ENCODE data around the gene ZNF556.

- TF ChIP-seq, protein P1, sequence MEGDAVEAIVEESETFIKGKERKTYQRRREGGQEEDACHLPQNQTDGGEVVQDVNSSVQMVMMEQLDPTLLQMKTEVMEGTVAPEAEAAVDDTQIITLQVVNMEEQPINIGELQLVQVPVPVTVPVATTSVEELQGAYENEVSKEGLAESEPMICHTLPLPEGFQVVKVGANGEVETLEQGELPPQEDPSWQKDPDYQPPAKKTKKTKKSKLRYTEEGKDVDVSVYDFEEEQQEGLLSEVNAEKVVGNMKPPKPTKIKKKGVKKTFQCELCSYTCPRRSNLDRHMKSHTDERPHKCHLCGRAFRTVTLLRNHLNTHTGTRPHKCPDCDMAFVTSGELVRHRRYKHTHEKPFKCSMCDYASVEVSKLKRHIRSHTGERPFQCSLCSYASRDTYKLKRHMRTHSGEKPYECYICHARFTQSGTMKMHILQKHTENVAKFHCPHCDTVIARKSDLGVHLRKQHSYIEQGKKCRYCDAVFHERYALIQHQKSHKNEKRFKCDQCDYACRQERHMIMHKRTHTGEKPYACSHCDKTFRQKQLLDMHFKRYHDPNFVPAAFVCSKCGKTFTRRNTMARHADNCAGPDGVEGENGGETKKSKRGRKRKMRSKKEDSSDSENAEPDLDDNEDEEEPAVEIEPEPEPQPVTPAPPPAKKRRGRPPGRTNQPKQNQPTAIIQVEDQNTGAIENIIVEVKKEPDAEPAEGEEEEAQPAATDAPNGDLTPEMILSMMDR (IDR thresholded peaks at IDR 0.05 in 2 of 3, conservative IDR thresholded peaks at IDR 0.05 in 1 of 3; ENCODE audit: borderline replicate concordance in 1 of 3, insufficient read depth in 1 of 3, low read depth in 2 of 3, low read length in 2 of 3), result no peak
- TF ChIP-seq POLR2AphosphoS5 (IDR thresholded peaks at IDR 0.05; ENCODE audit: low read depth, low read length) (no peak), REST (IDR thresholded peaks at IDR 0.05; ENCODE audit: low read depth) (no peak), POLR2A (IDR thresholded peaks at IDR 0.05; ENCODE audit: borderline replicate concordance, extremely low read depth, insufficient read depth, insufficient read length) (no peak), CEBPB (IDR thresholded peaks at IDR 0.05; ENCODE audit: low read depth) (no peak), RAD21 (IDR thresholded peaks at IDR 0.05; ENCODE audit: low read depth) (no peak), TCF7L2 (IDR thresholded peaks at IDR 0.05; ENCODE audit: borderline replicate concordance, extremely low read depth, insufficient read depth, insufficient read length) (no peak), YY1 (IDR thresholded peaks at IDR 0.05; ENCODE audit: extremely low read depth, insufficient replicate concordance, low read depth, low read length) (no peak), EZH2 (IDR thresholded peaks at IDR 0.05) (no peak), MAX (IDR thresholded peaks at IDR 0.05) (no peak), SIN3A (IDR thresholded peaks at IDR 0.05; ENCODE audit: low read depth) (no peak), EZH2phosphoT487 (IDR thresholded peaks at IDR 0.05; ENCODE audit: borderline replicate concordance) (no peak)
Measured at GRCh38 chr19:2902590-2903218, 35.6 kb downstream of the ZNF556 start.

Measured in HCT116 (cell line).